ENCODE data around the gene USP17L27.
"Not testable (repeated sequence)": the region's sequence is repeated elsewhere in the genome, so short reads cannot be mapped to it uniquely, and the experiment has no call there.

GRCh38 chr4:9389001-9389400, 45.1 kb downstream of the USP17L27 start:
- not testable (repeated sequence) for TF ChIP-seq CTCF (IDR thresholded peaks at IDR 0.05; ENCODE audit: insufficient read depth, low read length); POLR2AphosphoS5 (IDR thresholded peaks at IDR 0.05; ENCODE audit: low read depth)

Measured in HL-60 (cell line).